Stimulated activated CD8-positive, alpha-beta memory T cell treated with anti-CD3 and anti-CD28 coated beads, Interleukin-7, amount 100 ng/mL, for 4 hours (primary cell): ENCODE measurements around the gene VASP.

ENCODE experiments used
- DNase-seq, 2 donors: peaks; one replicate each; pipeline ENCODE4 v3.0.0-alpha.2; 2020; ENCODE audit warnings: low read depth in 2 of 2

The VASP gene

DNA sequence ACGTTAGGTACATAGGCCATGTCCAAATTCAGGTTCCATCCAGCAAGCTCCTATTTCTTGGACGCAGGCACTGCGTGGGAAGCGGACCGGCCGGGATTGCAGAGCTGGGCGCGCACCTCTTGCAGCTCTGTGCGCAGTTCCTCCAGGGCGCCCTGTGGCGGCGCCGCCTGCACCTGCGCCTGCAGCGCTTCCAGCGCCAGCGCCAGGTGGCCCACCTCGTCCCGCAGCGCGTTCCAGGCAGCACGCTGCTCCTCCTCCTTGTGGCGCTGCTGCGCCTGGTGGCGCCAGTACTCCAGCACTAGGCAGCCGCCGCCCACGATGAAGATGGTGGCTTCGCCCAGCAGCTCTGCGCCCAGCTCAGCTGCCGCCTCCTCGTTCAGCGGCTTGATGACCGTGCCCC lies 46.2 kb downstream of the VASP start:
- no peak for DNase-seq

DNA sequence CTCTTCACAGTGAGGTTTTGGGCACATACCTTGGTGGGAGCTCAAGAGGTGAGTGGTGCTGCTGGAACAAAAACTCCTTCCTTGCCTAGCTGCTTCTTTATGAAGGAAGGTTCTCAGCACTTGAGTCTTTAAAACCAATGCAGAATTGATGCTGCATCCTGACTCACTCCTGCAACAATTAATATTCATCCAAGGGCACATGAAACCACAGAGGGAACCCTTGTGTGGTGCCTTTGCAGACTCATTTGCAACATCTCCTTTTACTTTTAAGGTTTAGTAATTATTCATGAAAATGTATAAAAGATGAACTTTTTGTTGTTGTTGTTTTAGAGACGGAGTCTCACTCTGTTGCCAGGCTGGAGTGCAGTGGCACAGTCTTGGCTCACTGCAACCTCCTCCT lies 47.2 kb downstream of the VASP start:
- no peak for DNase-seq

DNA sequence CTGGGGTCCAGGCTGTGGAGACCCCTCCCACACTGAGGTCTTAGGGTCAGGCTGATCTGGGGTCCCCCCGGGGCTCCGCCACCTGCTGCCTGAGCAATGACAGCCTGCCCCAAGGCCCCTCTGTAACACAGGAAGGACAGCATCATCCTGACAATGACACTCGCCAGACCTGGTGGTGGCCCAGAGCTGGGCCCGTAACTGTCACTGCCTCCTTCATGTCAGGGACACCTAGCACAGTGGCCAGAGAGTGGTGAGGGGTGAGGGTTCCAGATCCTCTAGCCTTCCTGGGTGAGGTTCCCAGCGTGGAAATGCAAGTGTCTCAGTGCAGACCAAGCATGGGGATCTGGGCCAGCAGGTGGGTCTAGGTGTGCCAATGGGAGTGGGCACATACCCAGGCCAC lies 49.6 kb downstream of the VASP start:
- no peak for DNase-seq

DNA sequence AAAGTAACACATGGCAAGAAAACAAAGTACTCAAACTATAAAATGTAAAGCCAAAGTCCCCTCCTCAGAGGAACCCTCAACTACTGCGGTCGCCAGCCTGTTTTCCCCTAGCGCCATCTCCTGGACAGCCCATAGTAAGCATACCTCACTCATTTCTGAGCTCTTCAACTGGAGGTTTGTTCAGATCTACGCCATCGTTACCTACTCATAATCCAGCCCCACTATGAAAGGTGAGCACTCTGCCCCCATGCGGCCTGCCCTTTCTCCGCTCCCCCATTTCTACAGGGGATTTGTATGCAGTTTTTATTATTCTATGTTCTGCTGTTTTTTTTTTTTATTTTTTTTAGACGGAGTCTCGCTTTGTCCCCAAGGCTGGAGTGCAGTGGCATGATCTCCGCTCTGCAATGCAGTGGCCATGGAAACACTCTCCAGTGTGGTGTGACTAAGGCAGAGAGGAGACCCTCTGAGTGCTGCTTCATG lies 51.2 kb downstream of the VASP start:
- DNase-seq: peak; percentile 35 to 42

DNA sequence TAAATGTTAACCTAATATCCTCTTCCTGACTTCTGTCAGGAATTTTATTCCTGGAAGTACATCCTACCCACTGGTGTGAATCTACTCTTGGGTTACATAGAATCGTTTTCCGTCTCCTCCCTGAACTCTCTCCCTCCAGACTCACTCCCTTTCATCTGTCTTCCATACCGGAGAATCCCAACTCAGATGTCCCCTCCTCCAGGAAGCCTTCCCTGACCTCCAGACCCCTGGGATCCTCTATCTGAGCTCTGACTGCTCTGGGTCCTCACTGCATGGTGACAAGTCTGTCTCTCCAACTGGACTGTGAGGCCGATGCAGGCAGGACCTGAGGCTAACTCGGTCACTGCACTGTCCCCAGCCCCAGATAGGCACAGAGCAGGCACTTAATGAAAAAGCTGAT lies 52.8 kb downstream of the VASP start:
- DNase-seq: no peak

DNA sequence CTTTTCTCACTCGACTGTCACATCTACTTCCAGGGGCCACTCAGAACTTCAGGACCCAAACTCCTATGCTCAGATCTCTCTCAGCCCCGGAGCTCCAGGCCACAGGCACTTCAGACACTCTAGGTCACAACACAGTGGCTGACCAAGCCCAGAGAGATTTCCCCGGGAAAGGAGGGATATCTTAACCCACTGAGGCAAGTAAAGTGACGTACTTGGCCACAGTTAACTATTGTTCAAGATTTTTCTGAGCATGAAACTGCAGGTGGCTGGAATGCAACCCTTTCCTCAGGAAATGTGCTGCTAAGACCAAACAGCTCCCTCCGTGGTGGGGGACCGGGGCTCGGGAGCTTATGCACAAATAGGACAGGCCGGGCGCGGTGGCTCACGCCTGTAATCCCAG lies 53.4 kb downstream of the VASP start:
- DNase-seq: no peak

DNA sequence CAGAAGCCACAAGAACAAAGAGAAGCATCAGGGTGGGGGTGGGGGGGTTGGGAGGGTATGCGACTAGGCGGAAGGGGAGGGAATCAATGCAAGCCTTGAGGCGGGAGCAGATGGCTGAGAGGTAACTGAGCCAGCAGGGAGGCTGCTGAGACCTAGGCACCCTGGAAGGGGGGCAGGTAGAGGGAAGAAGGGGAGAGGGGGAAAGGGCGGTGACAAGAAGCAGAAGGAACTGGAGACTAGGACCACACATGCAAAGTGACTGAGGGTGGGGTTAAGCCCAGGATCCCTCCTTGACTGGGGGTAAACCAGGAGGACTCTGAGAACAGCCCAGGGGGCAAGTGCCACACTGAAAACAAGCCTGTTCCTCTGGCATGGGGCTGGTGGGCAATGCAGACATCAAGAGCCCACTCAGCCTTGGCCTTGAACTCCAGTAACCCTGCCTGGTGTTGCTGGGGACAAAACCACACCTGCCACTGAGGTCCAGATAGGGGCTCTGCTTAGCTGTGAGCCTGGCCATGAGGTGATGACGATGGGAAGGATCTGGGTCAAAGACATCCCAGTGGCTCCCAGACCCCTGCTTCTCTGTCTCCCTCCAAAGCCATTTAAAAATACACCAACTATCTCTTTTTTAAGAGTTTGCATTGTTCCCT lies 57.0 kb downstream of the VASP start:
- no peak for DNase-seq

DNA sequence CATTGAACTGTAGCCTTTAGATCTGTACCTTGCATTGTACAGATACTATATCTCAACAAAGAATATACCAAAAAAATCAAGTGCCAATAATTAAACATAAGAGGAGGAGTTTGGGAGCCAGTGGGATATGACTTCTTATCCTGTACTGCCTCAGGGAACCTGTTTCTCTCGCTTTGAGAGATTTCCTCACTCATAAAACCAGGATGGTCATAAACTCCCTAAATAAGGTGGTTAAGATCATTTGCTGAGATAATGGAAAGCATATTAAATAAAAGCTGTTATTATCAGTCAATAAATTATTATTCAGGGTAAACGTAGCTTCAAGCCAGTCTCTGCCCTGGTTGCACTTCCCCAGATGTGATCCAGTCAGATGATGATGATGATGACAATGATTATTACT lies 60.3 kb downstream of the VASP start:
- DNase-seq: no peak

DNA sequence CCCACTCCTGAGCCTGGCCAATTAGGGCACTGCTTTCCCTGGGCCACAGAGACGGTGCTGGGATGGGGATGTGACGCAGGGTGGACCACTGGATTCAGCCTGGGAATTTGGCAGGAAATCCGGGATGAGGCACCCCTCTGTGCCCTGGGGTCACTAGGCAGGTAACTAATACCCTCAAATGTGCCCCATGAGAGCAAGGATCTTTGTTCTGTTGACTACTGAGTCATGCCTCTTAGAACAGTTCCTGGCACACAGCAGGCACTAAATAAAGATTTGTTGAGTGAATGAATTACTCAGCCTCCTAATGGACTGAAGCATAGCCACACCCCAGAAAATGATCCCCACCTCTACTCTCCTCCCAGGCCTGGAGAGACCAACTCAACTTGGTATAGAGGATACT lies 61.5 kb downstream of the VASP start:
- no peak for DNase-seq

DNA sequence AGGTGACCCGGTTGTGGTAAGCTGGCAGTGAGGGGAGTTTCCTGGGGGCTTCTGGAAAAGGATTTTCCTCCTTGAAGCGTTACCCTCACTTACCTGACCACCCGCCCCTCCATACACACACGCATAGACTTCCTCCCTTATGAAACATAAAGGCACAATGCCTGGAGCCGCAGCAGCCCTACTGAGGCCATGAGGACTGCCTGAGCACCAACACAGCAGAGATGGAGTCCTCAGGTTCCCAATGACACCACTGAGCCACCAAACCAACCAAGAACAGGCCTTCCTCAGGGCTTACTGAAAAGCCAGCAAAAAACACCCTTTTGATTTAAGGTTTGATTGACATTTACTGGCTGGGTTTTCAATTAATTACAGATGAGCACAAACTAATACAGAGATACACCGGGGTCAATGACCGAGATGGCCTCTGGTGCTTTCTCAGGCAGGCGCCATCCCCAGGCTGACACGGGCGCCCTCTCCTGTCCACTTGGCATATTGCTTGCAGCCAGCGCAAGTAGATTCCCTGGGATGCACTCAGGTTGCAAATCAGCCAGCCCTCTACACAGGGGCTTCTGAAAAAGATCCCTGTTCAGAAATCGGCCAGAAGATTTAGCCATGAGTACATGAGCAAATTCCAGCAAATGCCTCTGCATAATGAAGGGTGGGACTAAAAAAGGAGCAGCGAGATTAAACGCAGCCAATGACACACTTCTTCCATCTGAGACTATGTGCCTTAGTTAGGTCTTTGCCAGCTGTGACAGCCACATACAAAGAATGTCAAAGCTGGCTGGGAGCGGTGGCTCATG lies 62.5 kb downstream of the VASP start:
- peak in 1 of 2 donors; percentile 15 for DNase-seq

DNA sequence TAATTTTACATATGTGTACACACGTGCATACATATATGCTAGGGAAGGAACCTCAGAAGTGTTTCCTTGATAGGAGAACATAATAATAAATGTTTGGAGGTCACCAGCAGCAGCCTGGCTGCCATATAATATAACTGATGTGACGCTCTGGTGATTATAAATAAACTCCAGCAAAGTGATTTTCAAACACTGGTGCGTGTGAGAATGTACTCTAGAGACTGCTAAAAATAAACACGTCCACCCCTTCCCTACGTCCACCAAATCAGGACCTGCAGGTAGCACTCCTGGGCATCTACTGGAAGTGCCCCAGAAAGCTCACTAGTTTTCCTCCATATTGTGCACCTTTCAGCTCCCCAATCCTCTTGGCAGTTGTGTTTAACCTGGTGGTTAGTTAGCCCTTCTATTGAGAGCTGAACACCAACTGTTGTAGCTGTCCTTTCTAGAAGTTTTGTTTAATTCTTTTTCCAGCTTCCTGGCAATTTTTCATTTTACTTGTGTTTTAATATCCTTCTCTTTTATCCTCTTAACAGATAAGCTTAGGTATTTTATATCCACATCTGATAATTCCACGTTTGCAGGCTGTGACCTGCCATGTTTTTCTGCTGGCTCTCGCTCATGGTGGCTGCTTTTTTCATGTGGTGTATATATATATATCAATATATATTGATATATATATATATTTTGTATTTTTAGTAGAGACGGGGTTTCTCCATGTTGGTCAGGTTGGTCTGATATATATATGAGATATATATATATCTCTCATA lies 64.4 kb downstream of the VASP start:
- DNase-seq: no peak

DNA sequence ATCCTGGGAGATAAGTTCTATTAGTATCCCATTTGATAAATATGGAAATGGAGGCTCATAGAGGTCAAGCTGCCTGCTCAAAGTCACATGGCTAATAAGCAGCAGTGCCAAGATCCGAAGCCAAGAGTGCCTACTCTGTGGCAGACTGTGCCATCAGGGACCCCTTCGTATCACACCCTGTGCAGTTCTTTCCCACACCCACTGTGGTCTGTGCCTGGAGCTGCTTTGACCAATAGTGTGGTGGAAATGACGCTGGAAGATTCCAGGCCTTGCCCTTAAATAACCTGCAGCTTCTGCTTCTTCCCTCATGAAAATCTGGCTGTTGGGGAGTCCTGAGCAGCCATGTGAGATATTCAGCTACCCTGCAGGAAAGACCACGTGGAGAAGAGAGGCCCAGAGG lies 67.2 kb downstream of the VASP start:
- no peak for DNase-seq

DNA sequence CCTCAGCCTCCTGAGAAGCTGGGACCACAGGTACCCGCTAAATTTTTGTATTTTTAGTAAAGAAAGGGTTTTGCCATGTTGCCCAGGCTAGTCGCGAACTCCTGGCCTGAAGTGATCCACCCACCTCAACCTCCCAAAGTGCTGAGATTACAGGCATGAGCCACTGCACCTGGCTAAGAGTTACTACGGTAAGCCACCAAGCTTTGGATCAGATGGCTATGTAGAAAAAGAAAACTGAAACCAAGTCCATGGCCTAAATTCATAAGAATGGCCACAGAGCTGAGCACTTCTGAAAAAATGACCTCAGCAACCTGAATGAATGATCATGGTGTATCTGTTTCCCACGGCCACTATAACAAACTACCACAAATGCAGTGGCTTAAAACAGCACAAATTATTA lies 67.9 kb downstream of the VASP start:
- no peak for DNase-seq
